H1 (cell line): ENCODE data around the gene ADGRG2. TPM values are rescaled to one million over a fixed set of nuclear protein-coding genes. Genes with fewer than 3 reads are reported as not detected.
"Not testable (repeated sequence)": the region's sequence is repeated elsewhere in the genome, so short reads cannot be mapped to it uniquely, and the experiment has no call there.

Source experiments
- CTCF ChIA-PET: fragments of 300-600 bp; sonication (Branson Sonifier 250); formaldehyde crosslinking; loops from one replicate; lab custom pipeline; 2021; ENCODE audit not compliant: partially characterized antibody; lab: Charles Lee
- POLR2A ChIA-PET: fragments of 300-600 bp; sonication (Branson Sonifier 250); formaldehyde crosslinking; loops from one replicate; lab custom pipeline; 2021; ENCODE audit warnings: inconsistent platforms; ENCODE audit not compliant: partially characterized antibody; lab: Charles Lee
- DNase-seq, 2 experiments: peaks; one replicate each; pipeline versions ENCODE4 v3.0.0 to v3.0.0-alpha.2; 2010 to 2022; ENCODE audit warnings: low spot score in 2 of 2, low read depth in 1 of 2, mixed read lengths in 1 of 2
- FAIRE-seq: peaks from 2 replicates; lab custom pipeline; 2011; peaks lifted over from hg19 to GRCh38; lab: Jason Lieb, UNC
- H2AFZ ChIP-seq: 2 replicates; pipeline ENCODE4 v1.8.1; 2012; ENCODE audit warnings: low read length, inconsistent platforms
- H2AK5ac ChIP-seq: 2 replicates; pipeline ENCODE4 v1.6.1; 2013; ENCODE audit warnings: low read depth, low read length
- H2BK120ac ChIP-seq: replicated peaks from 2 replicates; pipeline ENCODE3; 2013; ENCODE audit warnings: low read depth, low read length, inconsistent platforms
- H2BK12ac ChIP-seq: 2 replicates; pipeline ENCODE4 v1.6.1; 2013; ENCODE audit warnings: low read depth, low read length
- H2BK15ac ChIP-seq: 2 replicates; pipeline ENCODE4 v1.6.1; 2013; ENCODE audit warnings: low read length
- H2BK20ac ChIP-seq: 2 replicates; pipeline ENCODE4 v1.6.1; 2013; ENCODE audit warnings: low read length
- H2BK5ac ChIP-seq: 2 replicates; pipeline ENCODE4 v1.6.1; 2013; ENCODE audit warnings: low read depth, low read length
- H3K14ac ChIP-seq: 2 replicates; pipeline ENCODE4 v1.6.1; 2013; ENCODE audit warnings: inconsistent platforms; ENCODE audit not compliant: insufficient read length
- H3K18ac ChIP-seq: 2 replicates; pipeline ENCODE4 v1.6.1; 2013; ENCODE audit warnings: low read length; ENCODE audit errors: extremely low read depth
- H3K23ac ChIP-seq: 2 replicates; pipeline ENCODE4 v1.6.1; 2013; ENCODE audit warnings: inconsistent platforms; ENCODE audit not compliant: insufficient read length
- H3K23me2 ChIP-seq: 2 replicates; pipeline ENCODE4 v1.6.1; 2013; ENCODE audit warnings: low read depth, low read length
- H3K27ac ChIP-seq: 2 replicates; pipeline ENCODE4 v1.6.1; 2011; ENCODE audit warnings: low read depth, low read length, inconsistent platforms
- H3K27me3 ChIP-seq, 4 experiments: replicated peaks in 1 of 4; 1 replicate in 1 of 4; 2 replicates in 3 of 4; pipeline versions ENCODE4 v1.6.1 to v1.8.1; 2011 to 2013; ENCODE audit warnings: low read length in 3 of 4, mild to moderate bottlenecking in 3 of 4, inconsistent platforms in 2 of 4, mixed read lengths in 2 of 4, moderate library complexity in 1 of 4; ENCODE audit not compliant: control insufficient read depth in 3 of 4, insufficient read depth in 3 of 4; ENCODE audit errors: extremely low read depth in 1 of 4
- H3K36me3 ChIP-seq, 4 experiments: 2 replicates each; pipeline versions ENCODE4 v1.6.1 to v1.8.1; 2011 to 2013; ENCODE audit warnings: mild to moderate bottlenecking in 4 of 4, low read length in 3 of 4, moderate library complexity in 2 of 4, control low read depth in 1 of 4, inconsistent platforms in 1 of 4; ENCODE audit not compliant: insufficient read depth in 4 of 4, control insufficient read depth in 2 of 4
- H3K4ac ChIP-seq: replicated peaks from 2 replicates; pipeline ENCODE3; 2013; ENCODE audit warnings: low read length, low read depth, mixed read lengths, inconsistent platforms; ENCODE audit not compliant: insufficient read length
- H3K4me1 ChIP-seq, 4 experiments: replicated peaks in 1 of 4; 1 replicate in 1 of 4; 2 replicates in 3 of 4; pipeline versions ENCODE4 v1.6.1 to v1.8.1; 2011 to 2013; ENCODE audit warnings: low read length in 3 of 4, inconsistent platforms in 2 of 4, mixed read lengths in 1 of 4; ENCODE audit not compliant: insufficient read depth in 4 of 4, control insufficient read depth in 3 of 4
- H3K4me2 ChIP-seq, 2 experiments: 2 replicates each; pipeline versions ENCODE4 v1.6.1 to v1.8.1; 2011 to 2013; ENCODE audit warnings: low read depth in 2 of 2, low read length in 2 of 2, control low read depth in 1 of 2, inconsistent platforms in 1 of 2, mild to moderate bottlenecking in 1 of 2; ENCODE audit not compliant: insufficient read depth in 1 of 2
- H3K4me3 ChIP-seq, 4 experiments: fragments of 200-600, 300-600 bp in 1 of 4; sonication (generic), shearing (Covaris generic), sonication (Bioruptor Twin) in 1 of 4; 2 replicates each; pipeline versions ENCODE4 v1.5.1 to v1.8.1; 2011 to 2016; ENCODE audit warnings: low read length in 4 of 4, low read depth in 3 of 4, control low read depth in 2 of 4, inconsistent platforms in 2 of 4, mild to moderate bottlenecking in 2 of 4, mixed read lengths in 1 of 4, moderate library complexity in 1 of 4; ENCODE audit not compliant: insufficient read depth in 2 of 4; ENCODE audit errors: extremely low read depth in 1 of 4
- H3K56ac ChIP-seq: replicated peaks from 2 replicates; pipeline ENCODE3; 2013; ENCODE audit warnings: low read depth, mild to moderate bottlenecking, mixed read lengths, low read length, inconsistent platforms; ENCODE audit not compliant: insufficient read length
- H3K79me1 ChIP-seq: 2 replicates; pipeline ENCODE4 v1.6.1; 2013; ENCODE audit warnings: low read depth, low read length, control low read depth
- H3K79me2 ChIP-seq, 2 experiments: 2 replicates each; pipeline versions ENCODE4 v1.6.1 to v1.8.1; 2012 to 2013; ENCODE audit warnings: low read length in 2 of 2, mild to moderate bottlenecking in 2 of 2, inconsistent platforms in 1 of 2; ENCODE audit not compliant: insufficient read depth in 2 of 2, control insufficient read depth in 1 of 2
- H3K9ac ChIP-seq, 4 experiments: replicated peaks in 1 of 4; 1 replicate in 1 of 4; 2 replicates in 3 of 4; pipeline versions ENCODE4 v1.6.1 to v1.8.1; 2011 to 2013; ENCODE audit warnings: low read depth in 3 of 4, low read length in 3 of 4, control low read depth in 2 of 4, mild to moderate bottlenecking in 2 of 4, moderate library complexity in 2 of 4, inconsistent platforms in 1 of 4; ENCODE audit errors: extremely low read depth in 1 of 4
- H3K9me3 ChIP-seq, 2 experiments: 2 replicates each; pipeline versions ENCODE4 v1.6.1 to v1.8.1; 2012 to 2013; ENCODE audit warnings: mild to moderate bottlenecking in 2 of 2, moderate library complexity in 2 of 2, control low read depth in 1 of 2, inconsistent platforms in 1 of 2, low read depth in 1 of 2, low read length in 1 of 2, mixed read lengths in 1 of 2; ENCODE audit not compliant: insufficient read depth in 2 of 2
- H4K20me1 ChIP-seq, 2 experiments: replicated peaks in 1 of 2; 2 replicates each; pipeline versions ENCODE3 to v1.8.1; 2011 to 2013; ENCODE audit warnings: inconsistent platforms in 2 of 2, low read length in 2 of 2, mild to moderate bottlenecking in 1 of 2; ENCODE audit not compliant: insufficient read depth in 2 of 2, control insufficient read depth in 1 of 2
- H4K5ac ChIP-seq: 2 replicates; pipeline ENCODE4 v1.6.1; 2013; ENCODE audit warnings: low read length, low read depth, mixed read lengths, inconsistent platforms; ENCODE audit not compliant: insufficient read length
- H4K8ac ChIP-seq: 2 replicates; pipeline ENCODE4 v1.8.0; 2013; ENCODE audit warnings: mild to moderate bottlenecking, moderate library complexity, low read length, inconsistent platforms; ENCODE audit not compliant: insufficient read depth; ENCODE audit errors: extremely low read depth
- H4K91ac ChIP-seq: replicated peaks from 2 replicates; pipeline ENCODE3; 2013; ENCODE audit warnings: low read length, mixed read lengths, inconsistent platforms; ENCODE audit not compliant: insufficient read length
- WGBS, 2 experiments: shearing (Covaris generic) in 1 of 2; methylation state at CpG; one replicate each; pipeline versions ENCODE4 v1.1.6 to v1.1.7; 2013 to 2015; ENCODE audit warnings: low lambda C conversion rate in 2 of 2, mixed read lengths in 2 of 2, inconsistent platforms in 1 of 2, low coverage in 1 of 2, missing lambda C conversion rate in 1 of 2; ENCODE audit not compliant: insufficient replicate concordance in 2 of 2, insufficient coverage in 1 of 2, insufficient read length in 1 of 2; ENCODE audit errors: extremely low coverage in 1 of 2, missing lambda C conversion rate in 1 of 2; 5-methylcytosine and 5-hydroxymethylcytosine counted together
- polyA plus RNA-seq, 7 experiments: library from polyadenylated mRNA; depleted of rRNA in 3 of 7; stranded (reverse) in 5 of 7; unstranded in 2 of 7; fragments of >200 nt in 5 of 7; fragments of 200-250 nt in 2 of 7; gene quantifications; 1 replicate in 5 of 7; 2 replicates in 1 of 7; 4 replicates in 1 of 7; pipeline versions ENCODE4 v1.2.1 to v1.2.3, GENCODE V29; 2011 to 2013; ENCODE audit warnings: missing spikeins in 2 of 7, mixed read lengths in 2 of 7
- total RNA-seq: library from RNA; stranded (reverse); fragmentation: NEBNext Ultra II Directional; extraction: Animal tissue kit (Norgen Biotek cat#: 25700); gene quantifications from 2 replicates; pipeline ENCODE4 v1.2.1, GENCODE V29; 2021

Gene ADGRG2
- total and polyA plus RNA-seq, 2 of the 8 experiments (the other 6 are each of a cell fraction or from before 2014, with no cell fraction given), result 8.9 to 13.3 TPM

GRCh38 chrX:18980262-18980661 is 142.0 kb downstream of the ADGRG2 start:
- not testable (repeated sequence) for H3K9me3 ChIP-seq, DNase-seq, H3K27ac ChIP-seq, H3K23me2 ChIP-seq, H3K4ac ChIP-seq, H3K56ac ChIP-seq, H2AK5ac ChIP-seq, H3K4me1 ChIP-seq, H2BK15ac ChIP-seq, H3K14ac ChIP-seq, H3K4me2 ChIP-seq, H3K23ac ChIP-seq, H2BK5ac ChIP-seq, H3K36me3 ChIP-seq, H4K91ac ChIP-seq, H3K9ac ChIP-seq, H3K79me1 ChIP-seq, H3K4me3 ChIP-seq, H2BK12ac ChIP-seq, H4K8ac ChIP-seq, FAIRE-seq, H3K18ac ChIP-seq, H2AFZ ChIP-seq, H2BK120ac ChIP-seq, H2BK20ac ChIP-seq, H4K5ac ChIP-seq, H4K20me1 ChIP-seq, H3K27me3 ChIP-seq
- H3K79me2 ChIP-seq, result peaks cover 0 to 22% of the 10 kb centered on the region in 2 experiments; a peak in 2 of 4 replicates
- ChIA-PET POLR2A (interaction anchor here (0.6 kb wide), 1 partner anchor 831 kb away, joined by 3 read pairs; no protein-coding TSS in a partner anchor), CTCF (interaction anchor here (0.6 to 0.7 kb wide), 2 partner anchors 70 to 77 kb away, joined by 3 to 4 read pairs; no protein-coding TSS in a partner anchor)
- 71% methylated on average over 4 of the region's 6 CpGs; no CpG with 5 or more reads in 1 of the 2 experiments for WGBS, 2 experiments
